ENCODE results near the gene MBNL1.

GRCh38 chr3:152290374-152290773 is 21.6 kb downstream of the MBNL1 start:
- TF ChIP-seq, protein P1, sequence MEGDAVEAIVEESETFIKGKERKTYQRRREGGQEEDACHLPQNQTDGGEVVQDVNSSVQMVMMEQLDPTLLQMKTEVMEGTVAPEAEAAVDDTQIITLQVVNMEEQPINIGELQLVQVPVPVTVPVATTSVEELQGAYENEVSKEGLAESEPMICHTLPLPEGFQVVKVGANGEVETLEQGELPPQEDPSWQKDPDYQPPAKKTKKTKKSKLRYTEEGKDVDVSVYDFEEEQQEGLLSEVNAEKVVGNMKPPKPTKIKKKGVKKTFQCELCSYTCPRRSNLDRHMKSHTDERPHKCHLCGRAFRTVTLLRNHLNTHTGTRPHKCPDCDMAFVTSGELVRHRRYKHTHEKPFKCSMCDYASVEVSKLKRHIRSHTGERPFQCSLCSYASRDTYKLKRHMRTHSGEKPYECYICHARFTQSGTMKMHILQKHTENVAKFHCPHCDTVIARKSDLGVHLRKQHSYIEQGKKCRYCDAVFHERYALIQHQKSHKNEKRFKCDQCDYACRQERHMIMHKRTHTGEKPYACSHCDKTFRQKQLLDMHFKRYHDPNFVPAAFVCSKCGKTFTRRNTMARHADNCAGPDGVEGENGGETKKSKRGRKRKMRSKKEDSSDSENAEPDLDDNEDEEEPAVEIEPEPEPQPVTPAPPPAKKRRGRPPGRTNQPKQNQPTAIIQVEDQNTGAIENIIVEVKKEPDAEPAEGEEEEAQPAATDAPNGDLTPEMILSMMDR (IDR thresholded peaks at IDR 0.05) = no peak
- TF ChIP-seq POLR2AphosphoS5 (IDR thresholded peaks at IDR 0.05; ENCODE audit: low read depth, low read length) = no peak

All from Panc1 (cell line).